Amniotic stem cell (primary cell): Measurements from ENCODE around the gene NFIC.
"Not testable (repeated sequence)": the region's sequence is repeated elsewhere in the genome, so short reads cannot be mapped to it uniquely, and the experiment has no call there.

ENCODE experiments used
- DNase-seq: peaks from one replicate; lab custom pipeline; 2025; lab: John Stamatoyannopoulos, UW

Gene NFIC

DNA sequence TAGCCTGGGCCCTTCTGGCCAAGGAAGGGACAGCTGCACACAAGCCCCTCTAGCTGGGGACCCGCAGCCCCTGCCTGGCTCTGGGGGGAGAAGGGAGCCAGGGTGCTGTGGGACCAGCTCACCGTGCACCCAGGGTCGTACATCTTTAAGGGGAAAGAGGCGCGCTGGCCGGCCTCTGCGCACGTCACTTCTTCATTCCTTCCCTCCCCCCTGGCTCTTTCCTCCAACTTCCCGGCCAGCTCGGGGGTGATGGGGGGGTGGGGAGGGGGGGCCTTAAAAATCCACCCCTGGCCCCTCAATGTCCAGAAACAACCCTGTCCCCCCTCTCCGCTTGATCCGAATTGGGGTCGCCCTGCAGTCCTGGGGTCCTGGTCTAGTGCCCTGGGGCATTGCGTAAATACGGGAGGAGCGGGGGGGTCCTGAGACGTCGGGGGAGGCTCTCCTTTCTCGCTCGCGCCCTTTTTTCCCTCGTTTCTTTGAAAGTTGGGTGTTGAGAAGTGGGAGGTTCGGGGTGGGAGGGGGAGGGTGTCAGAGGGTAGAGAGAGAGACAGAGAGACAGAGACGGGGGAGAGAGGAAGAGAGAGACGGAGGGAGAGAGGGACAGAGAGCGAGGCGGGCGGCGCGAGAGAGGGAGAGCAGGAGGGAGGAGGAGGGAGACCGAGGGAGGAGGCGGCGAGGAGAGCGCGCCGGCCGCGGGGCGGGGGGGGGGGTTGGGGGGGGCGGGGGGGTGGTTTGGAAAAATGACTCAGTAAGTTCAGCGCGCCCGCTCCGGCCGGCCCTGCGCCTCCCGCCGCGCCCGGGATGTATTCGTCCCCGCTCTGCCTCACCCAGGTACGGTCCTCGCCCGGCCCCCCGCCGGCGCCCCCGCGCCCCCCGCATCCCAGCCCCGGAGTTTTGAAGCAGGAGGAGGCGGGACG, at the start of gene NFIC:
NFIC (plus strand) TSS at position 748 of the 917 bp plus-strand sequence; CDS start at position 802, 54 bp downstream.
- DNase-seq = peak; percentile 58

GRCh38 chr19:3316659-3317207, 49.6 kb upstream of the NFIC start:
- DNase-seq = no peak

DNA sequence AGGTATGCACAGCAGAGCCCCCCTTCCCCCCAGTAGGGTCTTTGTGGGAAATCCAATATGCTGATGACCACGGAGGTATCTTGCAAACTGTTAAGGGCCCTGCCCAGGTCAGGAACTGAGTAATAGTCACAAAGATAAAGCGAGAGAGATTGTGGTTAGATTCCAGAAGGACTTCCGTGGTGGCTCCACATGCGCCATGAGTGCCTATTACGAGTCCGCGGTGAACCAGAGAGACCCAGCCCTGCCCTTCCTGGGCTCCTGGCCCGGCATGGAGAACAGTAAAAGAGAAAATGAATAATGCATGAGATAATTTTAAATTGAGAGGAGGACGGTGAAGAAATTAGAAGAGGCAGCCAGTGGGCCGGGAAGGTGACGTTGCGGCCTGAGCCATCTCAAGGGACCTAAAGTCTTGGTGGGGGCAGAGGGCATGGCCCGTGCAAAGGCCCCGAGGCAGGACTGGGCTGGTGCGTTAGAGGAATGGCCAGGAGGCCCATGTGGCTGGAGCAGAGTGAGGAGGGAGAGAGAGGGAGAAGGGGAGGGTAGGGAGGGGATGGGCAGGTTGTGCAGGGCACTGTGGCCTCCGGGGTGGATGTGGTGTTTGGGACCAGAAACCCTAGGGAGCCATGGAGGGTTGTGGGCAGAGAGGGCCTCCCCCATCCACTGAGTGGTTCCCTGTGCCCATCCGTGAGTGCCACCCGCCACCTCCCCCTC, 46.6 kb upstream of the NFIC start:
- no peak for DNase-seq

DNA sequence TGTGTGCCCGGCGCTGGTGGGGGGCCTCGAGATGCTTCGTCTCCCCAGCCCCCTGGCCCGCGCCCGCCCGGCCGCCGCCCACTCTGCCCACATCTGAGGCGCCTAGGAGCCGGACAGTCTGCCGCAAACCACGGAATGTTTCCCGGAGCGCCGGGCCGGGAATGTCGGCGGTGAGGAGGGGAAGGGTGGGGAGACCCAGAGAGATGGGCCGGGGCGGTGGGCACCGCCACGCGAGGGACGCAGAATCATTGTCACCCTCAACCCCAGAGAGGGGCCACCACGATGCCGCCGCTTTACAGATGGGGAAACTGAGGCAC, 46.1 kb upstream of the NFIC start:
- DNase-seq = no peak

GRCh38 chr19:3320853-3321252, 45.5 kb upstream of the NFIC start:
- DNase-seq = no peak

- no peak for DNase-seq
These were observed 44.7 kb upstream of the NFIC start for GRCh38 chr19:3321696-3322095.

- no peak for DNase-seq
These were observed 44.0 kb upstream of the NFIC start for GRCh38 chr19:3322199-3322978.

GRCh38 chr19:3323026-3323425, 43.4 kb upstream of the NFIC start:
- DNase-seq = no peak

DNA sequence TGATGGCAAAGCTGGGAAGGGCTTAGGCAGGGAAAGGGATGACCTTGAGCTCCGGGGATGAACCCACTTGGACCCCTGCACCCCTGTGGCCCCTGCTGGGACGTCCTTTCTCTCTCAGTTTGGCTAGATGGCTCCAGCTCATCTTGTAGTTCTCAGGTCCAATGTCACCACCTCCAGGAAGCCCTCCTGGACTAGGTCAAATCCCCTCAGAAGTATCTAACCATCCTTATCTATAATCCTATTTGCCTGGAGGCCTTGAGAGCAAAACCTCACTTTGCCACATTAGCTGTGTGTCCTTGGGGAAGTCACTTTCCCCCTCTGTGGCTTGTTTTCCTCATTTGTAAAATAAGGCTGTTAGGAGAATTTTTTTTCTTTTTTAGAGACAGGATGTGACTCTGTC, 42.7 kb upstream of the NFIC start:
- DNase-seq = no peak

DNA sequence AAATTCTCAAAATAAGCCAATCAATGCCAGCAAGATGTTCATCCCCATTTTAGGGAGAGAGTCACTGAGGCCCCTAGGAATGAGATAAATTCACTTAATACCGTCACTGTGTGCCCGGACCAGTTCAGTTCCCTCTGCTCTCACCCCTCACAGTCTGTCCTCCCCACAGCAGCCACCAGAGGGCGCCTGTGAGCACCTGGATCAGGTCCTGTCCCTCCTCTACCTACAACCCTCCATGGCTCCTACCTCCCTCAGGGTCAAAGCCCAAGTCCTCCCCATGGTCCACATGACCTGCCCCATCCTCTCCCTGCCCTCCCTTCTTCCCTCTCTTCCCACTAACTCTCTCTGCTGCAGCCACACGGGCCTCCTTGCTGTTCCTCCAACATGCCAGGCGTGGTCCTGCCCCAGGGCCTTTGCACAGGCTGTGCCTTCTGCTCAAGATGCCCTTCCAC, 42.0 kb upstream of the NFIC start:
- DNase-seq = no peak

DNA sequence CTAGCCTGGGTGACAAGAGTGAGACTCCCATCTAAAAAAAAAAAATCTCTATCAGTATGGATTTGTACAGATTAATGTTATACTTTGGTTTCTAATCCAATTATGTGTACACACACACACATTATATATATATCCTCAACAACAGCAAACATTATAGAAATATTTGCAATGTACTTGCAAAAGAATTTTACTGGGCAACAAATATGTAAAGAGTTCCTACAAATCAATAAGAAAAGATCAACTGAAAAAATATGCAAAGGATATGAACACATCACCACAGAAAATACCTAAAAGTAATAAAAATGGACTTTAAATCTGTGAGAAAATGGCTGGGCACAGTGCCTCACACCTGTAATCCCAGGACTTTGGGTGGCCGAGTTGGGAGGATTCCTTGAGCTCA, 40.9 kb upstream of the NFIC start:
- DNase-seq = no peak

DNA sequence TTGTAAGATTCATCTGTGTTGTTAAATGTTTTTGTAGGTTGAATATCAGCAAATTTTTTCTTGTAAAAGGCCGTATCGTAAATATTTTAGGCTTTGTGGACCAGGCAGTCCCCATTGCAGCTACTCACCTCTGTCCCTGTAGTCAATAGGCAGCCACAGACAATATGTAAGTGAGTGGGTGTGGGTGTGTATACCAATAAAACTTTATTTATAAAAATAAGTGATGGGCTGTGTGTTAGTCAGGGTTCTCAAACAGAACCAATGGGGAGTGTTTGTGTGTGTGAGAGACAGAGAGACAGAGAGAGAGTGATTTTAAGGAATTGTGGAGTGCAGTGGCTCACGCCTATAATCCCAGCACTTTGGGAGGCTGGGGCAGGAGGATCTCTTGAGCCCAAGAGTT, 37.6 kb upstream of the NFIC start:
- DNase-seq = no peak

GRCh38 chr19:3330047-3330446, 36.3 kb upstream of the NFIC start:
- no peak for DNase-seq

DNA sequence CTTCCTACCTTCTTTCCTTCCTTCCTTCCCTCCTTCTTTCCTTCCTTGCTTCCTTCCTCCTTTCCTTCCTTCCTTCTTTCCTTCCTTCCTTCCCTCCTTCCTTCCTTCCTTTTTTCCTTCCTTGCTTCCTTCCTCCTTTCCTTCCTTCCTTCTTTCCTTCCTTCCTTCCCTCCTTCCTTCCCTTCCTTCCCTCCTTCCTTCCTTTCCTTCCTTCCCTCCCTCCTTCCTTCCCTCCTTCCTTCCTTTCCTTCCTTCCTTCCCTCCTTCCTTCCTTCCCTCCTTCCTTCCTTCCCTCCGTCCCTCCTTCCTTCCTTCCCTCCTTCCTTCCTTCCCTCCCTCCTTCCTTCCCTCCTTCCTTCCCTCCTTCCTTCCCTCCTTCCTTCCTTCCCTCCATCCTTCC, 34.2 kb upstream of the NFIC start:
- DNase-seq = not testable (repeated sequence)

DNA sequence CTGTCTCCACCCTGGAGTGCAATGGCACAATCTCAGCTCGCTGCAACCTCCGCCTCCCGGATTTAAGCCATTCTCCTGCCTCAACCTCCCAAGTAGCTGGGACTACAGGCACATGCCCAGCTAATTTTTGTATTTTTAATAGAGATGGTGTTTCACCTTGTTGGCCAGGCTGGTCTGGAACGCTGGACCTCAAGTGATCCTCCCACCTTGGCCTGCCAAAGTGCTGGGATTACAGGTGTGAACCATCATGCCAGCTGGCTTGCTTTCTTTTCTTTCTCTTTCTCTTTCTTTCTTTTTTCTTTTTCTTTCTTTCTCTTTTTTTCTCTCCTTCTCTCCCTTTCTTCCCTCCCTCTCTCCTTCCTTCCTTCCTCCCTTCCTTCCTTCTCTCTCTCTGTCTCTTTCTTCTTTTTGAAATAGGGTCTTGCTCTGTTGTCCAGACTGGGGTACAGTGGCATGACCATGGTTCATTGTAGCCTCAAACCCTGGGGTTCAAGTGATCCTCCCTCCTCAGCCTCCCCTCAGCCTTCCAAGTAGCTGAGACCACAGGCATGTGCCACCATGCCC, 33.3 kb upstream of the NFIC start:
- no peak for DNase-seq

DNA sequence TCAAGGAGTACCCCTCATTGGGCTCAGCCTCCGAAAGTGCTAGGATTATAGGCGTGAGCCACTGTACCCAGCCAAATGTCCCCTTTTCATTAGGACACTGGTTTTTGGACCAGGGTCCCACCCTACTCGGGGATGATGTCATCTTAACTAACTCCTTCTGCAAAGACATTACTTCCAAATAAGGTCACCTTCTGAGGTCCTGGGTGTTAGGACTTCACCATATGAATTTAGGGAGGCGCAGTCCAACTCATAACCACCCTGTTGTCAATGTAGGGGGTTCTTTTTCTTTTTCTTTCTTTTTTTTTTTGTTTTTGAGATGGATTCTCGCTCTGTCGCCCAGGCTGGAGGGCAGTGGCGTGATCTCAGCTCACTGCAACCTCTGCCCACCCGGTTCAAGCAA, 32.7 kb upstream of the NFIC start:
- DNase-seq = no peak

DNA sequence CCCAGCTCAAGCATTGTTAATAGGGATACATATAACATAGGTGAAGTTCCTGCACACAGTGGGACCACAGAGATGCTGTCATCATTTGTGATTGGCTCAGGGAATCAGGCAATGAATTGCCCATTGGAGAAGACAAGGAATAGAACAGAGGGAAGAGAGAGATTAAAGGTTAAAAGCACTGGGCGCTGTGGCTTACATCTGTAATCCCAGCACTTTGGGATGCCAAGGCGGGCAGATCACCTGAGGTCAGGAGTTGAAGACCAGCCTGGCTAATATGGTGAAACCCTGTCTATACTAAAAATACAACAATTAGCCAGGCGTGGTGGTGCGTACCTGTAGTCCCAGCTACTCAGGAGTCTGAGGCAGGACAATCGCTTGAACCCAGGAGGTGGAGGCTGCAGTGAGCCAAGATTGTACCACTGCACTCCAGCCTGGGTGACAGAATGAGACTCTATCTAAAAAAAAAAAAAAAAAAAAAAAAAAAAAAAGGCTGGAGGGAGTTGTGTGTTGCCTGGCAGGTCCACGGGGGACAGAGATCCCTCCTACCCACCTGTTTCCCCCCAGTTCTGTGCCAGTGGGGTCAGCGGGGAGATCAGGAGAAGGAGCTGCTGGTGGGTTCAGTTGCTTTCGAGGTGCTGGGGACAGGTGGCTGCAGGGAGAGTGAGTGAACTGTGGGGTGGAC, 31.5 kb upstream of the NFIC start:
- DNase-seq = not testable (repeated sequence)

DNA sequence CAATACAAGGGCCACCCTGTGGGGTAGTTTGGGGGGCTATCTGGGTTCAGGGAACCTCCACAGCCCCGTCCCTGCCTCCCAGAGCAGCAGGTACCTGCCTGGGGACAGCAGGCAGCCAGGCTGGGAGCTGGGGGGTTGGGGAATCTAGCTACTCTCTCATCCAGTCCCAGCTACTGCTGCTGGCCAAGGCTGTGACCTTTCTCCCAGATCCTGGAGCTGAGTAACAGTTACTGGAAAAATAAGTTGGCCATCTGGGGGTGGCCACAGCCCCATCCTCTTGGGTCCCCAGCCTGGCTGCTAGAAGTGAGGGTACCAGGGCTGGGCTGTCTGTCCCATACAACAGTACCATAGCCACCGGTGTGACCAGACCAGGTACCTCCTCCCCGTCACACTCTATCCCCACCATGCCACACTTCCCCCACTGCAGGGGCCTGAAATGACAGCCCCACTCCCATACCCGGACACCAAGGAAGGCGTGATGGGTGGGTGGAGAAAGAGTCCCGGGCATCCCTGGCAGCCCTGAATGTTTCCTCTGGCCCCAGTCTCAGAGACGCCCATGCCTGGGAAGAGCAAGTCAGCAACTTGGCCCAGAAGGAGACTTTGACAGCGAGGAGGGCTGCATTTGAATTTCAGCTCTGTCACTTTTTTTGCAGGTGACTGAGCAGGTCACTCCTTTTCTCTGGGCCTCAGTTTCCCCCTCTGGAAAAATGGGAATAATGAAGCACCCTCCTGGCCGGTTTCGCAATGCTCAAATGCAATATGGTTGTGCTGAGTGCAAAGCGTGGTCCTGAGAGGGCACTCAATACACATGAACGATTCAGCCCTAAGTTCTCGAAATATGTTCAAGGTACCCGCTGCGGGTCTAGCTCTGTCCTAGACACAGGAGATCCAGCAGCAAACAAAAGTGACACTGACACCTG, 30.7 kb upstream of the NFIC start:
- no peak for DNase-seq

- DNase-seq = no peak
These were observed 30.1 kb upstream of the NFIC start for GRCh38 chr19:3336351-3336679.
